UCSD-AML1 (cell line): Measurements from ENCODE around the gene CSRNP3.
"Not testable (repeated sequence)": the region's sequence is repeated elsewhere in the genome, so short reads cannot be mapped to it uniquely, and the experiment has no call there.

ENCODE experiments used
- DNase-seq: peaks from one replicate; lab custom pipeline; 2025; ENCODE audit not compliant: unreplicated experiment; lab: John Stamatoyannopoulos, UW

The CSRNP3 gene

GRCh38 chr2:165584126-165584654 lies 114.7 kb downstream of the CSRNP3 start:
- DNase-seq: no peak

DNA sequence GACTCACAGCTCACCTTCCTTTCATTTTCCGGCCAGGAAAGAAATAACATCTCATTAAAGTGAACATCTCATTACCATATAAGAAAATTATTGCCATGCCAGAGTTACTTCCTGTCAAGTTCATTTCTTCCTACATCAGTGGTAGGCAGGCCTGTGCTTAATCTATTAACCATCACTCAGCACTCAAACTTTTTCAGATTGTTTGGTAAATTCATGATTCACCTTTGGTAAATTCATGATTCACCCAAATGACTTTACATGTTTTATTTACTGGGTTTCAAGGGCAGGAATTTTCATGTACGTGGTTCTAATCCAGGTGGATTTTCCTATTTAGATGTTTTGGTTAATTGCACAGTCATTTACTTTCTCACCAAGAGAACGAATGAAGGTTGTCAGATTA lies 116.5 kb downstream of the CSRNP3 start:
- no peak for DNase-seq

DNA sequence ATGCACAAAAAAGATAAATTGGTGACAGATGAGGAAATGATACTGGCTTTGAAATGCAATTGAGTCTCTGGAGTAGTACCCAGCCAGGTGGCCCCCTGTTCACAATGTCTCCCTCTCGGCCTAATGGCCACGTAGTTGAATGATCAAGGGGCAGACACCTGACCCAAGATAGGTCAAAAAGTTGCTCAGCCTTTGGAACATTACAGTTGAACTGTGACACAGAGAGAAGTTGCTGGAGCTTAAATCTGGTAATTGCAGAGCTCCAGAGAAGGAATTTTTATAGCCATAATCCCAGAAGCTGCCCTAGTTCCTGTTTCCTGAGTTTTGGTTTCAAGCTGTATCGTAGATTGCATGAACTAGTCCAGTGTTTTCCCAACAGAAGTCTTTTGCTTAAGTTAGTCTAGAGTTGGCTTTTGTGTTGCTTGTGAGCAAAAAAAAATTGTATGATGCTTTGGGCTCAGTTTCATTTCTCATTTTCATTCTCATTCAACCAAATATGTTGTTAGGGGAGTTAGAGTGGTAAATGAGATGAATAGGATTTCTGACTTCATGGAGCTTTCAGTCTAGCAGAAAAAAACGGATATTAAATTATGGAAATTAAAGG lies 117.9 kb downstream of the CSRNP3 start:
- no peak for DNase-seq

DNA sequence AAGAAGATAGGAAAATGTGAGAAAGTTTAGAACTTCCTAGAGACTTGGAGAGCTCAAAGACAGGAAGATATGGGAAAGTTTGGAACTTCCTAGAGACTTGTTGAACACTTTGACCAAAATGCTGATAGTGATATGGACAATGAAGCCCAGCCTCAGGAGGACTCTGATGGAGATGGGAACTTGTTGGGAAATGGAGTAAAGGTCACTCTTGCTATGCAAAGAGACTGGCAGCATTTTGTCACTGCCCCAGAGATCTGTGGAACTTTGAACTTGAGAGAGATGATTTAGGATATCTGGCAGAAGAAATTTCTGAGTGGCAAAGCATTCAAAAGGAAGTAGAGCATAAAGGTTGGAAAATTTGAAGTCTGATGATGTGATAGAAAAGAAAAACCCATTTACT lies 121.5 kb downstream of the CSRNP3 start:
- not testable (repeated sequence) for DNase-seq

- DNase-seq: no peak
Measured at GRCh38 chr2:165593081-165593480, 123.6 kb downstream of the CSRNP3 start.

GRCh38 chr2:165594231-165594934 lies 124.9 kb downstream of the CSRNP3 start:
- DNase-seq: no peak

GRCh38 chr2:165594935-165595255 lies 125.4 kb downstream of the CSRNP3 start:
- DNase-seq: no peak

DNA sequence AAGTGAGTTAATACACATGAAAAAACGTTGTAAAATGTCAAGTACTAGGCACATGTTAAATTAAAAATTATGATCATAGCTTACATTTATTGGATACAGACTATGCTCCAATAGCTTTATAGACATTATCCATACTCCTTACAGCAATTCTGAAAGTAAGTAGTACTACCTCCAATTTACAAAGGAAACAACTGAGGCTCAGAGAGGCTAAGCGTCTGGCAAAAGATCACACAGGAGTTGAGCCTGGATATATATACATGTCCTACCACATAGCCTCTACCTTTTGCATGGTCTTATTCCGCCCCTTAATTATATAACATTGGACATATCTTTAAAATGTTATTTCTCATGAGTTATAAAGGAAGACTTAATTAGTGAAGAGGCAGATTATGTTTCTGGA lies 127.3 kb downstream of the CSRNP3 start:
- no peak for DNase-seq

DNA sequence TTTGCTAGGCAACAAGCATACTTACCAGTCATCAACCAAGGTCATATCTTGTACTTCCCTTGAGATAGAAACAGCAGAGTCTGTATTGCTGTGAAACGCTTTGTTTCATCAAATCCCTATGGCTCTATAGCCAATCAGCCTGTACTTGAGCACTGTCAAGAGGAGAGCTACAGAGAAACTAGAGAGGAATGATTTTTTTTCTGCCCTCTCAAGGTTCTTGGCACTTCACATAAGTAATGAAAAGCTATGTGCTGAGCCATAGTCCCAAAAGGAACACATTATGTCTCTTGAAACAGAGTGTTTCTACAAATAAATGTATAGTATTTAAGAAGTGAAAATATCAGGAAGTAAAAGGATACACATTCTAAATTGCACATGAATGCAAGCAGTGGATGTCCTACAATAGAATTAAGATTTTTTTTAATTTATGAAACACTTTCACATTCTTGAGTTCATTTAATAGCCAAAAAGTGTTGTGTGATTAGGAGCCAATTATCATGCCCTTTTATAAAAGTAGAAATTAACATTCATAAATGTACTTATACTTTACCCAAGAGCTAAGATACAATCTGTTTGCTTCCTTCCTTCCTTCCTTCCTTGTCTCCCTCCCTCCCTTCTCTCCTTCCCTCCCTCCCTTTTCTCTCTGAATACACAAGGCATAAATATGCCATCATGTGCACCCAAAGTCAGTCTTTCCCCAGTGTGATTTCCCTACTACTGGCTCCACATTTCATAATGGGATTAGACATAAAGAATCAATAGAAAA lies 131.8 kb downstream of the CSRNP3 start:
- DNase-seq: no peak

DNA sequence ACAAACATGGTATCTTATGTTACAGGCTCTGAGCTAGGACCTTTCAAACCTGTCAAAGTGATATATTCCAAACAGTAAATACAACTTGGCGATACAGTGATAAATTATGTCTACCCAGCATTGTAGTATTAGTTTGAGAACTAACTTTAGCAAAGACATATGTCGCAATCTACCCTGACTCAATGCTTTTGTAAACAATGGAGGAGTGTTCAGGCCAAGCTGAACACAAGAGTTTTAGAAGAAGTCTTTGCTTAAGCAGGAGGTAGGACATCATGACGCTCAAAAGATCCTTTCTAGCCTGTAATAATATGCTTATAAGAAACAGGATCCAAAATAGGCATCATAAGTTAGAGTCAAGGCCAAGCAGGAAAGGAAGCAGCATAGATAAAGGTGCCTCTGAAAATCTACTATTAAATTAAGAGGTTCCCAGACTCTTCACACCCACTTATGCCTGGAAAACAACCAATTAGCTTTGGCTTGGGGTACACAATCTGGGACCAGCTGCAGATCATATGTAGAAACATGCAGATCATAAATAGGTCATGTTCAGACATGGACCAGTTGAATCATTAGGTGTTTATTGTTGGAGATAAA lies 132.5 kb downstream of the CSRNP3 start:
- no peak for DNase-seq

DNA sequence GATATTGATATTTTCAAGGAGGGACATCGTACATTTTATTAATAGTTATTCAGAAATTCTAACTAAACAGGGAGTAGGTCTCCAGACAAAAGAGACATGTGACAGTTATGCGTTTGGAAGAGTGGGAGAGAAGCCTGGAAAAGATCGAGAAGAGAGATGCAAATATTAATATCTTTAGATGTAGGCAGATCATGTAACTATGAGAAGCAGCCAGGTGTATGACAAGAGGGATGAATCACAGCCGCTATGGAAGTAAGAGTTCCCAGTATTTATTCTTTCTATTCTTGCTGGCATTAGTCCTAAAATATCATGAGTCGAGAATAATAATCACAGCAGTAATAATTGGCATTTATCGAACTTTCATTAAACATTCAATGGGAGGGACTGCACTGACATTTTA lies 140.2 kb downstream of the CSRNP3 start:
- no peak for DNase-seq

DNA sequence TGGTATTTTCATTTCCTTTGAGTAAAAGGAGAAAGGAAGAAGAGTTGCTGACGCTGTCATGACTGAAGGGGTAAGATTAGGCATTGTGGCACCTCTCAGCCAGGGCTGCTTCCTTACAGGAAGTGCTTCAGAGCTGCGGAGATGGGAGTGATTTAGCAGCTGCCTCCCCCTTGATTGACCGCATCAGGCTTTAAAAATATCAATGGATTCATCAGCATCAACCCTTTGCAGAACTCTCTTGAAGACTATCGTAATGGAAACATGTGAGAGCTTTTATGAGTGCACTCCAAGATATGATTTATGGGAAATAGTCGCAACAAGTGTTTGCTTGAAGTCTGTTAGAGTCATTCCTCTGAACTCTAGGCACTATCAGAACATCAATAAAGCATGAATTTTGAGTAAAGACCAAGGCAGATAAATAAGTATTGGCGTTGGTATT lies 141.1 kb downstream of the CSRNP3 start:
- peak; percentile 13 for DNase-seq

DNA sequence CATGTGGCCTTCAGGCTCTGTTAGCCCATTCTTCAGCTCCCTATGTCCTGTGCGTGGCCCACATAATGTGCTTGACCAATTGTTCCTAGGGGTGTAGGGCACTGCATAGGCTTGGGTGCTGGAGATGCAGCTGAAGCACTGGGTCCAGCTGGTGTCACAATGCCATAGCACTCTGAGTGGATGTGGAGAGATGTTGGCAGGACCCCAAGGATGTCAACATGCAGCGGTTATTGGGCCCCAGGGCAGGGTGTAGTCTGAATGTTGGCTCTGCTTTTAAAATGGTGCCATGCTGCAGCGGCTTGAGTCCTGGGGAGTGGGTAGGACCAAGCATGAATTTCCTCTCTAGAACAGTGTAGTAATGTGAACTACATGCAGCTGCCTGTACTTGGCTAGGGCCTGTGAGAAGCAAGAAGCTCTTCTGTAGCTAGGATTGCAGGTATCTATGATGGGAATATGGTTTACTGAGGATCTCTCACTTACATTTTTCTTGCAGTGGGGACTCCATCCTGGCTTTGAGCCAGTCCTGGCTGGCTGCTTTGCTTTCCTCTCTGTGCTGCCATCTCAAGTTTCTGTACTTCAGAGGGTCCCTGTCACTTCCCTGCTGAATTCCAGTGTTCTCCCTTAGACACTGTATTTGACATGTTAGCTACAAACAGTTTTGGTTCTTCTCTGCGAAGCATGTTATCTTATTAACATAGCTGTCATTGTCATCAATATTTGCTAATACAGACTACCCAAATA lies 148.4 kb downstream of the CSRNP3 start:
- DNase-seq: no peak

DNA sequence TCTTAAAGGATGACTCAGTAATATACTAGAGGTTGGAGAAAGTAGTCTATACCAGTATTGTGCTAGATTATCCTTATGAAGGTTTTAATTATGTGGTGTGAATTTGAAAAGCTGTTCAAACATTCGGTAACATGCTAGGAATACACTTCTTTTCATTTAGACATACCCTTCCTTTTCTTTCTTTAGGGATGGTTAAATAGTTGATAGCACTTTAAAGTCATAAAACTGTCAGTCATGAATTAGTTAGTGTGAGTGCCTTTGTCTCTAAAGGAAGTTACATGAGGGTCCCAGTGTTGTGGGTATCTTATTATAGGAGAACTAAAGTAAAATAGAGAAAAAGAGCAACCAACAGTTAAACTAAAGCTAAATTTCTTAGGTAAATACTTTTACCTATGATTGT lies 149.3 kb downstream of the CSRNP3 start:
- no peak for DNase-seq

GRCh38 chr2:165621086-165621560 lies 151.6 kb downstream of the CSRNP3 start:
- no peak for DNase-seq

- DNase-seq: no peak
Measured at GRCh38 chr2:165623161-165623560, 153.7 kb downstream of the CSRNP3 start.

DNA sequence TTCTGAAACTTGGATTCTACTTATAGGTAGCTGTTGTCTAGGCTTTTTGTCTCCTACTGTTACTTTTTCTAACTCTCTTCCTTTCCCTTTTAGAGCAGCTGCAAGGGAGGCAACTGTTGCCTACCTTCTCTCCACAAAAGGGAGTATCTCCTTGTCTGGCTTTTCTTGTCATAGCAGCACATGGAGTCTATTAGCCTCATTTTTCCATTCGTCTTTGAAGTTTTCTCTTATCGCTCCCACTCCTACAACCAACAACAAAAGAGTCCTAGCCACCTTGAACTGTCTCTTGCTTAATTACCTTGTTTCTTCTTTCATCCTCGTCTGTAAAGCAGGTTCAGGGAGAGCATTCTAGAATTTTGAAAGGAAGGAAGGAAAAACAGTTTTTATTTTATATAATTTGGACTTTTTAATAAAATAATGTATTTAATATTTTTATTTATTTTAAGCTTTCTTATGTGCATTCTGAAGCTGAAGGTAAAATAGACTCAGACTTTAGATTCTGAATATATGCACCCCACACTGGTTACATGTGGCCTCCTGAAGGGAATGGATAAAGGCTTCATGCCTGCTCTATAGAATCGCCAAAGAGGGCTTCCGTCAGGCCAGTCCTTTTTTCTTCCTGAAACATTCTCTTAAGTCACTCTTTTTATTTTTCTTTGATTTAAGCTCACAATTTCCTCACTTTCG lies 154.4 kb downstream of the CSRNP3 start:
- DNase-seq: no peak

- DNase-seq: no peak
Measured at GRCh38 chr2:165624470-165624800, 154.9 kb downstream of the CSRNP3 start.

GRCh38 chr2:165627470-165627869 lies 158.0 kb downstream of the CSRNP3 start:
- DNase-seq: no peak

GRCh38 chr2:165629776-165630175 lies 160.3 kb downstream of the CSRNP3 start:
- DNase-seq: no peak
